Fibroblast of pulmonary artery (primary cell): ENCODE measurements around the gene MALT1.

Experiments
- DNase-seq: peaks from one replicate; pipeline ENCODE4 v3.0.0-alpha.2; 2010; ENCODE audit warnings: low read depth
- H3K4me3 ChIP-seq: replicated peaks from 2 replicates; pipeline ENCODE4 v1.5.1; 2011; ENCODE audit warnings: low read depth, mild to moderate bottlenecking, control low read depth, low read length, moderate library complexity
- TF ChIP-seq, protein P1 (sequence below): IDR thresholded peaks from 2 replicates; pipeline ENCODE4 v1.5.1; 2011; ENCODE audit warnings: mild to moderate bottlenecking, control low read depth, low read length, inconsistent platforms; ENCODE audit errors: missing control alignments

MALT1 gene

DNA sequence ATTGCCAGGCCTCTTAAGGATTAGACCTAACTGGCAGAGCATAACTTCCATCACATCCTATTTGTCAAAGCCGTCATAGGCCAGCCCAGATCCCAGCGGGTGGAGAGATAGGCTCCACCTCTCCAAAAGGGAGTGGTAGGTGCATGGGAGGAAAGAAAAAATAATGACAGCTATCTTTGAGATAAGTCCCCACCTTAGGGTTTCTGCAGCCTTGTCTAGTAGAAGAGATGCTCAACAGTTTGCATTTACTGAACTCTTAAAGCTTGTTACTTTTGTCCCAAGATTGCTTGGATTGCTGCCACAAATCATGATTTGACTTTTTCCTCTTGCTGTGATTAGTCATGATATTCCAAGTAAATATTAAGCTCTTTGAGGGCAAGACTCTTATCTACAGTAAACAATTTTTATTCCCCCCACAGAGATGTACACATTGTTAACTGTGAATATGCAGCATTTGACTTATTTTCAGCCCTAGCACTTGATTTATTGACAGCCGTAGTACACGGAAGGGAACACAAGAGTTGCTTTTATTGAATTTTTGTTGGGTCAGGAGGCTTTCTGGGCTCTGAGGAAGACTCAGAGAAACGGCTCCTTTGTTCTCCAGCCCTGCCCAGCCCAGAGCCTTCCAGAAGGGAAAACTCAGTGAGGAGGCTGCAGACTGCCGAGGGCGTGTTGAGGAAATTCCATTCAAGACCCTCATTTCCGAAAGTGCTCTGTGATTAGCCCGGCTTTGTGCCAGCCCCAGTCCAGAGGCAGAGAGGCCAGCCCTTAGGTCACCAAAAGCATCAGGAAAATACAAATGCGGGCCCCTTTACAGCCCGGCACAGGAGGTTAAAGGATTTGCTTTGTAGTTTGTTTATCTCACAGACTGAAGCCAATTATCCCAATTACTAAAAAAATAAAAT, 118.0 kb downstream of the MALT1 start:
- no peak overlapping the region for H3K4me3 ChIP-seq
- peak; percentile 86 for DNase-seq
- TF ChIP-seq, protein P1, sequence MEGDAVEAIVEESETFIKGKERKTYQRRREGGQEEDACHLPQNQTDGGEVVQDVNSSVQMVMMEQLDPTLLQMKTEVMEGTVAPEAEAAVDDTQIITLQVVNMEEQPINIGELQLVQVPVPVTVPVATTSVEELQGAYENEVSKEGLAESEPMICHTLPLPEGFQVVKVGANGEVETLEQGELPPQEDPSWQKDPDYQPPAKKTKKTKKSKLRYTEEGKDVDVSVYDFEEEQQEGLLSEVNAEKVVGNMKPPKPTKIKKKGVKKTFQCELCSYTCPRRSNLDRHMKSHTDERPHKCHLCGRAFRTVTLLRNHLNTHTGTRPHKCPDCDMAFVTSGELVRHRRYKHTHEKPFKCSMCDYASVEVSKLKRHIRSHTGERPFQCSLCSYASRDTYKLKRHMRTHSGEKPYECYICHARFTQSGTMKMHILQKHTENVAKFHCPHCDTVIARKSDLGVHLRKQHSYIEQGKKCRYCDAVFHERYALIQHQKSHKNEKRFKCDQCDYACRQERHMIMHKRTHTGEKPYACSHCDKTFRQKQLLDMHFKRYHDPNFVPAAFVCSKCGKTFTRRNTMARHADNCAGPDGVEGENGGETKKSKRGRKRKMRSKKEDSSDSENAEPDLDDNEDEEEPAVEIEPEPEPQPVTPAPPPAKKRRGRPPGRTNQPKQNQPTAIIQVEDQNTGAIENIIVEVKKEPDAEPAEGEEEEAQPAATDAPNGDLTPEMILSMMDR: no peak

DNA sequence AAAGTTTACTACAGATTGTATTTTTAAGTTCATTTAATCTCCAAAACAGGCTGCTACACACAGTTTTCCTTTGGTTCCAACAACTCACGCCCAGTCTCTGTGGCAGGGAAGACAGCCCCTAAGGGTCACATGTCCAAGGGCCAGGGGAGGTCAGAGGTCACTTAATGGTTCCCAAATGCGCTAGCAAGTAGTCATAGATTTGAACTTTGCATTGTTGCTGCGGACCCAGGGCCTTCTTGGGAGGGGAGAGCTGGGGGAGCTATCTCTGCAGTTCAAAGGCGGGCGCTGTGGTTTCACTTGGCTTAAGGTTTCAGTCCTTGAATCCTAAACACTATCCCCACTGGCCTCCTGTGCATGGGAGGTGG, 118.6 kb downstream of the MALT1 start:
- TF ChIP-seq, protein P1: no peak
- DNase-seq: no peak
- H3K4me3 ChIP-seq: no peak overlapping the region

DNA sequence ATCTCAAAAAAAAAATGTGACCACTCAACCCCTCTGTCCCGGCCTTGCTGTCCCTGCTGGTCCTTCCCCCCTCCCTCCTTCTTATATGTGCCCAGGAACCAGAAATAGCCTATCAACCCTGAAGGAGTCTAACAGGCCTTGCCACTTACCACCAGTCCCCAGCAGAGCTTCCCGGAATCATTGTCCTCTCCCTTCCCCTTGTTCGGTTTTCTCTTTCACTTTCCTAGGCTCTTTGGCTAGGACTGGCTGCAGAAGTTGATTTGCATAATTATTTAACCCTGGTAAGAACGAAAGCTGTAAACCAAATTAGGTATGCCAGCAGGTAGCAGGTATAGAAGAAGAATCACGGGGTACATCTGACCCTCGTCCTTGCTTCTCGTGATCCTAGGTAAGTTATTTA, 120.8 kb downstream of the MALT1 start:
- TF ChIP-seq, protein P1: no peak
- H3K4me3 ChIP-seq: no peak overlapping the region
- no peak for DNase-seq

DNA sequence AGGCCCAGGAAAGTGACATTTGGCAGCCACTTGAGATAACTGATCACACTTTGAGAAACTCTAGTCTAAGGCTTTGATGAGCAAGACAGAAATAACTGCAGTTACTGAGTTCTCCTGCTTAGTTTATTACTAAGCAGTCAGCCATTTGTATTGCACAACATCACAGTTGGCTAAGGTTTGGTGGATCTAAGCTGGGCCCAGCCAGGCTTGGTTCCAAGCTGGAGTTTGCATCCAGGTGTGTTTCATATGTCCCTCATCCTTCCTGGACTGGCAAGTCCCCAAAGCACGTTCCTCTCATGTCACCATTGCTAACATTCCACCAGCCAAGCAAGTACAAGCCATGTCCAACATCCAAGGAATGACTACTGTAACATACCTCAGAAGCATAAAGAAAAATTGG, 122.1 kb downstream of the MALT1 start:
- peak; percentile 86 for DNase-seq
- no peak overlapping the region for H3K4me3 ChIP-seq
- TF ChIP-seq, protein P1: no peak

DNA sequence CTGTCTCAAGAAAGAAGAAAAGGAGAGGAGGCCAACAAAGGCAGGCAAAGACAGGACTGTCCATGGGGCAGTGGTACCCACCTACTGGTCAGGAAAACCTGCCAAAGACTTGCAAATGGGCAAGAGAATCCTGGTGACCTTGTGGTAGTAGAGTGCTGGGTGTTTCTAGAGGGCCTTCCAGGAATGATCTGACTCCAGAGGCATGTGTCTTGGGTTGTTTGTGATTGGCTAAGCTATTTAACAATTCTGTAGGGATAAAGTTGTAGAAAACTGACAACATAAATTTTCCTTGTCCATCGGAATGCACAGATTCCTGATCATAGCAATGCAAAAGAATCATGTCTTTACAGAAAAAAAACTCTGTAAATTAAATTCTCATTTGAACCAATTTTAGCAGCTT, 125.0 kb downstream of the MALT1 start:
- TF ChIP-seq, protein P1: no peak
- H3K4me3 ChIP-seq: no peak overlapping the region
- DNase-seq: no peak

DNA sequence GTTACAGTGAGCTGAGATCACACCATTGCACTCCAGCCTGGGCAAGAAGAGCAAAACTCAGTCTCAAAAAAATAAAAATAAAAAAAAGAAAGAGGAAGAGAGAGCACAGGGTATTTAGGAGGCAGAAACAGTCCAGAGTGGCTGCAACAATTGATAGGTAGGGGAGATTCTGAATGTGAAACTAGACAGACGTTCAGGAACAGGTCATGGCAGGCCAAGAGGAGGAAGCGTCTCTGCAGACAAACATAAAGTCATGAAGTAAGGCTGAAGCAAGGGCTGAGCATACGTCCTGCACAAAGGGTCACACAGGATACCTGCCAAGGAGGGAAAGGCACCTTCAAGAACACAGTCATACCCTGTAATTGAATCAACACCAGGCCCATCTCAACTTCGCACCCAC, 129.3 kb downstream of the MALT1 start:
- no peak overlapping the region for H3K4me3 ChIP-seq
- TF ChIP-seq, protein P1: no peak
- no peak for DNase-seq

DNA sequence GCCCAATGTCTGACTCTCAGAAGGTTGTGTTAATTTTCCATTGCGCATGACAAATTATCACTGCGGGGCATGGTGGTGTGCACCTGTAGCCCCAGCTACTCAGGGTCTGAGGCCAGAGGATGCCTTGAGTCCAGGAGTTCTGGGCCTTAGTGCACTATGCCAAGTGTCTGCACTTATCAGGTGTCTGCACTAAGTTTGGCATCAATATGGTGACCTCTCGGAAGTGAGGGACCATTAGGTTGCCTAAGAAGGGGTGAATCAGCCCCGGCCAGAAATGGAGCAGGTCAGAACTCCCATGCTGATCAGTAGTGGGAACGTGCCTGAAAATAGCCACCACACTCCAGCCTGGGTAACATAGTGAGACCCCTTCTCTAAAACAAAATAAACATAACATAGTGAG, 131.7 kb downstream of the MALT1 start:
- TF ChIP-seq, protein P1: no peak
- no peak for DNase-seq
- no peak overlapping the region for H3K4me3 ChIP-seq
